PC-9 (cell line): Measurements from ENCODE around the gene RAB24.

Experiments used
- EZH2 ChIP-seq: fragments of 200-600 bp; sonication (generic); IDR thresholded peaks from 2 replicates; pipeline ENCODE4 v1.8.0; 2017; ENCODE audit warnings: antibody characterized with exemption, low read depth
- TF ChIP-seq, protein P1 (sequence below): fragments of 200-600 bp; sonication (generic); conservative IDR thresholded peaks from 2 replicates; pipeline ENCODE4 v1.6.1; 2017; ENCODE audit warnings: mixed run types, antibody characterized with exemption, mild to moderate bottlenecking, moderate library complexity

GRCh38 chr5:177291735-177292134 is 11.8 kb downstream of the RAB24 start:
- TF ChIP-seq, protein P1, sequence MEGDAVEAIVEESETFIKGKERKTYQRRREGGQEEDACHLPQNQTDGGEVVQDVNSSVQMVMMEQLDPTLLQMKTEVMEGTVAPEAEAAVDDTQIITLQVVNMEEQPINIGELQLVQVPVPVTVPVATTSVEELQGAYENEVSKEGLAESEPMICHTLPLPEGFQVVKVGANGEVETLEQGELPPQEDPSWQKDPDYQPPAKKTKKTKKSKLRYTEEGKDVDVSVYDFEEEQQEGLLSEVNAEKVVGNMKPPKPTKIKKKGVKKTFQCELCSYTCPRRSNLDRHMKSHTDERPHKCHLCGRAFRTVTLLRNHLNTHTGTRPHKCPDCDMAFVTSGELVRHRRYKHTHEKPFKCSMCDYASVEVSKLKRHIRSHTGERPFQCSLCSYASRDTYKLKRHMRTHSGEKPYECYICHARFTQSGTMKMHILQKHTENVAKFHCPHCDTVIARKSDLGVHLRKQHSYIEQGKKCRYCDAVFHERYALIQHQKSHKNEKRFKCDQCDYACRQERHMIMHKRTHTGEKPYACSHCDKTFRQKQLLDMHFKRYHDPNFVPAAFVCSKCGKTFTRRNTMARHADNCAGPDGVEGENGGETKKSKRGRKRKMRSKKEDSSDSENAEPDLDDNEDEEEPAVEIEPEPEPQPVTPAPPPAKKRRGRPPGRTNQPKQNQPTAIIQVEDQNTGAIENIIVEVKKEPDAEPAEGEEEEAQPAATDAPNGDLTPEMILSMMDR = no peak
- no peak for TF ChIP-seq EZH2
